ENCODE results near the gene GALNT17. TPM values are rescaled to one million over a fixed set of nuclear protein-coding genes. Genes with fewer than 3 reads are reported as not detected.

GALNT17 gene
- total RNA-seq, 1 experiment from 2014 or later = not detected

GRCh38 chr7:71342202-71342601 is 210.3 kb downstream of the GALNT17 start:
- Histone ChIP-seq H3K9me2 (ENCODE audit: insufficient read depth) (no peaks in the 10 kb centered on the region), H3K27ac (no peak overlapping the region), H3K36me3 (ENCODE audit: low read depth) (no peaks in the 10 kb centered on the region), H3K4me1 (replicated peaks; ENCODE audit: insufficient read depth) (no peaks in the 10 kb centered on the region), H3F3A (ENCODE audit: insufficient read depth, low read depth) (no peaks in the 10 kb centered on the region), H3K4me3 (no peak overlapping the region), H3K79me2 (ENCODE audit: low read depth) (no peaks in the 10 kb centered on the region), H3K27me3 (ENCODE audit: insufficient read depth, low read depth) (peaks cover 6% of the 10 kb centered on the region; the same call in 1 of the 2 replicates), H2AFZ (no peak overlapping the region), H3K4me2 (no peak overlapping the region), H3K9me3 (ENCODE audit: insufficient read depth, low read depth) (no peaks in the 10 kb centered on the region), H4K20me1 (ENCODE audit: insufficient read depth) (no peaks in the 10 kb centered on the region)
- ChIA-PET CTCF (no interaction called here), POLR2A (ENCODE audit: unreplicated experiment) (no interaction called here)
- TF ChIP-seq, protein P1, sequence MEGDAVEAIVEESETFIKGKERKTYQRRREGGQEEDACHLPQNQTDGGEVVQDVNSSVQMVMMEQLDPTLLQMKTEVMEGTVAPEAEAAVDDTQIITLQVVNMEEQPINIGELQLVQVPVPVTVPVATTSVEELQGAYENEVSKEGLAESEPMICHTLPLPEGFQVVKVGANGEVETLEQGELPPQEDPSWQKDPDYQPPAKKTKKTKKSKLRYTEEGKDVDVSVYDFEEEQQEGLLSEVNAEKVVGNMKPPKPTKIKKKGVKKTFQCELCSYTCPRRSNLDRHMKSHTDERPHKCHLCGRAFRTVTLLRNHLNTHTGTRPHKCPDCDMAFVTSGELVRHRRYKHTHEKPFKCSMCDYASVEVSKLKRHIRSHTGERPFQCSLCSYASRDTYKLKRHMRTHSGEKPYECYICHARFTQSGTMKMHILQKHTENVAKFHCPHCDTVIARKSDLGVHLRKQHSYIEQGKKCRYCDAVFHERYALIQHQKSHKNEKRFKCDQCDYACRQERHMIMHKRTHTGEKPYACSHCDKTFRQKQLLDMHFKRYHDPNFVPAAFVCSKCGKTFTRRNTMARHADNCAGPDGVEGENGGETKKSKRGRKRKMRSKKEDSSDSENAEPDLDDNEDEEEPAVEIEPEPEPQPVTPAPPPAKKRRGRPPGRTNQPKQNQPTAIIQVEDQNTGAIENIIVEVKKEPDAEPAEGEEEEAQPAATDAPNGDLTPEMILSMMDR (conservative IDR thresholded peaks at IDR 0.05) = no peak
- no peak for TF ChIP-seq EZH2 (IDR thresholded peaks at IDR 0.05; ENCODE audit: low read depth)
- no TSS peak for BruUV-seq (replicated peaks)
- no peak for DNase-seq
- intact Hi-C loops (cut with micrococcal nuclease; ENCODE audit: unreplicated experiment) = no loop called here

DNA sequence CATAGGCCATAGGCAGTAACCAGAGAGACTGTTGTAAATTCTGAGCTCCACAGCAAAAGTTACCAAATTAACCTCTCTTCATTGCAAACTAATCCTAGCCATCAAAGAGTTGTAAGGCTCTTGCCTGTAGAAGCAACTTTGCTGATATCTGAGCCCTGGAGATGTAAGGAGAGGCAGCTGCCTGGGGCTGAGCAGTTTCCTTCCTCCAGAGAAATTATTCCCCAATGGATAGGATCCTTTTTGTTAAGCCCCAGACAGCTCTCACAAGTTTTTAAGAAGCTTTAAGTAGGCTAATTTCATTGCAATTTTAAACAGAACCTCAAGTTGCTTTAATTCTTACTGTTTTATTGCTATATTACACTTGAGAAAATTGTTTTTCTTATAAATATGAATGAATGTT is 211.1 kb downstream of the GALNT17 start:
- Histone ChIP-seq H3K79me2 (ENCODE audit: low read depth) (no peaks in the 10 kb centered on the region), H3K4me2 (no peak overlapping the region), H3K27ac (no peak overlapping the region), H3K27me3 (ENCODE audit: insufficient read depth, low read depth) (peaks cover 6% of the 10 kb centered on the region; the same call in 1 of the 2 replicates), H3K36me3 (ENCODE audit: low read depth) (no peaks in the 10 kb centered on the region), H4K20me1 (ENCODE audit: insufficient read depth) (no peaks in the 10 kb centered on the region), H2AFZ (no peak overlapping the region), H3K9me3 (ENCODE audit: insufficient read depth, low read depth) (no peaks in the 10 kb centered on the region), H3K9me2 (ENCODE audit: insufficient read depth) (no peaks in the 10 kb centered on the region), H3K4me1 (replicated peaks; ENCODE audit: insufficient read depth) (no peaks in the 10 kb centered on the region), H3K4me3 (no peak overlapping the region), H3F3A (ENCODE audit: insufficient read depth, low read depth) (no peaks in the 10 kb centered on the region)
- TF ChIP-seq, protein P1 (conservative IDR thresholded peaks at IDR 0.05) = no peak
- no peak for TF ChIP-seq EZH2 (IDR thresholded peaks at IDR 0.05; ENCODE audit: low read depth)
- no peak for DNase-seq
- no TSS peak for BruUV-seq (replicated peaks)
- CTCF ChIA-PET = no interaction called here
- POLR2A ChIA-PET (ENCODE audit: unreplicated experiment) = no interaction called here
- intact Hi-C loops (cut with micrococcal nuclease; ENCODE audit: unreplicated experiment) = no loop called here

DNA sequence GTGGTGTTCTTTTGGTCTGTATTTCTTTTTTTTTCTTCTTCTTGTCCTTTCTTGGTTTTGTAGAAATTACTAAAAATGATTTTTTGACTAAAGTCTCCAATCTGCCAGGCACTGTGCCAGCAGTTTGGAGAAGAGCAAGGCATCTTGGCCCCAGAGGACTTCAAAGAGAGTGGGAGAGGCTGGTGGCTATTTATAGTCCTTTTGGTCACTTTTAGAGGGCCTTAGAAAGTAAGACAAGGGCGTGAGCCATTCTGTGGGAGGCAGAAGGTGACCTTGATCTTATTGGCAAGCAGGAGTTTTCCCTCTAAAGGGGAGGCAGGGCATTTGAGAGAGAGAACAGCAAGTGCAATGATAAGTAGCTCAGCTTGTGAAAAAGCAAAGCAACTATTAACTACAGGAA is 211.9 kb downstream of the GALNT17 start:
- no peak overlapping the region for H3K4me3 ChIP-seq
- BruUV-seq (replicated peaks) = no TSS peak
- intact Hi-C loops (cut with micrococcal nuclease; ENCODE audit: unreplicated experiment) = no loop called here
- no peaks in the 10 kb centered on the region for H3K9me3 ChIP-seq (ENCODE audit: insufficient read depth, low read depth)
- no peaks in the 10 kb centered on the region for H3K9me2 ChIP-seq (ENCODE audit: insufficient read depth)
- H4K20me1 ChIP-seq (ENCODE audit: insufficient read depth) = no peaks in the 10 kb centered on the region
- ChIA-PET POLR2A (ENCODE audit: unreplicated experiment) (no interaction called here), CTCF (no interaction called here)
- no peaks in the 10 kb centered on the region for H3F3A ChIP-seq (ENCODE audit: insufficient read depth, low read depth)
- no peaks in the 10 kb centered on the region for H3K4me1 ChIP-seq (replicated peaks; ENCODE audit: insufficient read depth)
- H3K36me3 ChIP-seq (ENCODE audit: low read depth) = no peaks in the 10 kb centered on the region
- H3K79me2 ChIP-seq (ENCODE audit: low read depth) = no peaks in the 10 kb centered on the region
- DNase-seq = no peak
- H3K27me3 ChIP-seq (ENCODE audit: insufficient read depth, low read depth) = peaks cover 4% of the 10 kb centered on the region; the same call in 1 of the 2 replicates
- TF ChIP-seq, protein P1 (conservative IDR thresholded peaks at IDR 0.05) = no peak
- no peak for TF ChIP-seq EZH2 (IDR thresholded peaks at IDR 0.05; ENCODE audit: low read depth)
- no peak overlapping the region for H3K4me2 ChIP-seq
- no peak overlapping the region for H3K27ac ChIP-seq
- no peak overlapping the region for H2AFZ ChIP-seq
